SU-DHL-6 (cell line): ENCODE measurements around the gene SGPP2.

Experiments used
- H2AFZ ChIP-seq: fragments of 200-600 bp; sonication (generic); 2 replicates; pipeline ENCODE4 v1.6.1; 2014; ENCODE audit warnings: low read depth, mild to moderate bottlenecking, moderate library complexity, mixed read lengths, antibody characterized with exemption, low read length; ENCODE audit not compliant: severe bottlenecking
- H3F3A ChIP-seq: fragments of 200-600 bp; shearing (Covaris generic); 2 replicates; pipeline ENCODE4 v1.6.0; 2016; ENCODE audit warnings: antibody characterized with exemption, mild to moderate bottlenecking; ENCODE audit not compliant: insufficient read depth
- H3K27ac ChIP-seq: fragments of 200-600 bp; sonication (generic); 2 replicates; pipeline ENCODE4 v1.5.1; 2016; ENCODE audit warnings: low read depth, mild to moderate bottlenecking, low read length, moderate library complexity, mixed read lengths
- H3K27me3 ChIP-seq: fragments of 200-600 bp; sonication (generic), shearing (Covaris generic); 2 replicates; pipeline ENCODE4 v1.6.0; 2014; ENCODE audit warnings: mild to moderate bottlenecking, low read length
- H3K36me3 ChIP-seq: fragments of 200-600 bp; sonication (generic); 2 replicates; pipeline ENCODE4 v1.6.1; 2014; ENCODE audit warnings: mild to moderate bottlenecking, low read length, mixed read lengths
- H3K4me2 ChIP-seq: fragments of 300-600, 200-600 bp; shearing (Covaris generic), sonication (generic); 2 replicates; pipeline ENCODE4 v1.6.0; 2014; ENCODE audit warnings: low read length, low read depth, mild to moderate bottlenecking; ENCODE audit not compliant: poor library complexity, severe bottlenecking
- H3K4me3 ChIP-seq: fragments of 200-600 bp; sonication (generic); 2 replicates; pipeline ENCODE4 v1.5.1; 2014; ENCODE audit warnings: antibody characterized with exemption, low read length, mild to moderate bottlenecking, mixed read lengths; ENCODE audit not compliant: insufficient read depth, poor library complexity, severe bottlenecking
- H3K79me2 ChIP-seq: fragments of 200-600 bp; sonication (generic); 2 replicates; pipeline ENCODE4 v1.6.1; 2014; ENCODE audit warnings: mild to moderate bottlenecking, low read length, moderate library complexity; ENCODE audit not compliant: insufficient read depth
- H3K9ac ChIP-seq: fragments of 200-600 bp; sonication (generic); 2 replicates; pipeline ENCODE4 v1.7.0; 2014; ENCODE audit warnings: mild to moderate bottlenecking, low read length
- H3K9me2 ChIP-seq: fragments of 200-600 bp; sonication (generic); replicated peaks from 2 replicates; pipeline ENCODE4 v1.6.1; 2014; ENCODE audit warnings: low read length; ENCODE audit not compliant: insufficient read depth
- H3K9me3 ChIP-seq: fragments of 200-600 bp; sonication (generic); 2 replicates; pipeline ENCODE4 v1.6.1; 2014; ENCODE audit warnings: low read length, mixed read lengths; ENCODE audit not compliant: insufficient read depth
- H4K20me1 ChIP-seq: fragments of 200-600 bp; sonication (generic); 2 replicates; pipeline ENCODE4 v1.6.1; 2014; ENCODE audit warnings: low read depth, mild to moderate bottlenecking, antibody characterized with exemption, low read length, moderate library complexity, mixed read lengths
- CTCF ChIP-seq: fragments of 200-600 bp; sonication (generic); IDR thresholded peaks from one replicate; pipeline ENCODE4 v1.5.1; 2017; ENCODE audit warnings: antibody characterized with exemption, mild to moderate bottlenecking, low read length, moderate library complexity; ENCODE audit not compliant: insufficient read depth, poor library complexity, severe bottlenecking
- EZH2phosphoT487 ChIP-seq: fragments of 200-600 bp; sonication (generic), shearing (Covaris generic); conservative IDR thresholded peaks from 2 replicates; pipeline ENCODE4 v1.6.1; 2018; ENCODE audit warnings: mild to moderate bottlenecking, antibody characterized with exemption, low read length, moderate library complexity, mixed read lengths

The SGPP2 gene

GRCh38 chr2:222525811-222526210 is 101.5 kb downstream of the SGPP2 start:
- TF ChIP-seq CTCF (no peak), EZH2phosphoT487 (no peak)
- Histone ChIP-seq H3K27ac (no peak overlapping the region), H3K4me3 (no peak overlapping the region), H3K27me3 (no peaks in the 10 kb centered on the region), H2AFZ (no peak overlapping the region), H3K9me3 (no peaks in the 10 kb centered on the region), H3K9ac (no peak overlapping the region), H3F3A (no peaks in the 10 kb centered on the region), H4K20me1 (no peaks in the 10 kb centered on the region), H3K79me2 (no peaks in the 10 kb centered on the region), H3K4me2 (no peak overlapping the region), H3K9me2 (no peaks in the 10 kb centered on the region), H3K36me3 (no peaks in the 10 kb centered on the region)

GRCh38 chr2:222526480-222527277 is 102.3 kb downstream of the SGPP2 start:
- Histone ChIP-seq H3K9ac (no peak overlapping the region), H3K9me3 (no peaks in the 10 kb centered on the region), H3K9me2 (no peaks in the 10 kb centered on the region), H3F3A (no peaks in the 10 kb centered on the region), H3K27ac (no peak overlapping the region), H3K4me2 (no peak overlapping the region), H3K4me3 (no peak overlapping the region), H3K36me3 (no peaks in the 10 kb centered on the region), H2AFZ (no peak overlapping the region), H4K20me1 (no peaks in the 10 kb centered on the region), H3K79me2 (no peaks in the 10 kb centered on the region), H3K27me3 (no peaks in the 10 kb centered on the region)
- TF ChIP-seq EZH2phosphoT487 = no peak
- no peak for TF ChIP-seq CTCF

GRCh38 chr2:222532315-222532714 is 108.0 kb downstream of the SGPP2 start:
- no peaks in the 10 kb centered on the region for H3K9me3 ChIP-seq
- H3K4me2 ChIP-seq = no peak overlapping the region
- H3K27me3 ChIP-seq = no peaks in the 10 kb centered on the region
- no peaks in the 10 kb centered on the region for H3K36me3 ChIP-seq
- no peaks in the 10 kb centered on the region for H3K9me2 ChIP-seq
- no peaks in the 10 kb centered on the region for H3K79me2 ChIP-seq
- no peak overlapping the region for H3K27ac ChIP-seq
- no peak overlapping the region for H2AFZ ChIP-seq
- H3F3A ChIP-seq = no peaks in the 10 kb centered on the region
- TF ChIP-seq EZH2phosphoT487 (no peak), CTCF (no peak)
- H3K9ac ChIP-seq = no peak overlapping the region
- H4K20me1 ChIP-seq = no peaks in the 10 kb centered on the region
- H3K4me3 ChIP-seq = no peak overlapping the region
